Thyroid gland (tissue), 4 donors: ENCODE results near the gene NCAPG.

Source experiments
- CTCF ChIP-seq, 6 experiments: fragments of 200-600 bp in 3 of 6; fragments of 450-650 bp in 3 of 6; sonication (generic) in 3 of 6; IDR thresholded peaks; one replicate each; pipeline ENCODE4 v1.5.1; 2016 to 2019; ENCODE audit warnings: antibody characterized with exemption in 6 of 6, mild to moderate bottlenecking in 2 of 6, inconsistent platforms in 1 of 6, moderate library complexity in 1 of 6
- POLR2A ChIP-seq, 2 donors: fragments of 450-650 bp; IDR thresholded peaks; one replicate each; pipeline ENCODE4 v1.6.1; 2017; ENCODE audit warnings: antibody characterized with exemption in 2 of 2, mild to moderate bottlenecking in 2 of 2, moderate library complexity in 1 of 2

GRCh38 chr4:17854036-17854435 lies 43.3 kb downstream of the NCAPG start:
- TF ChIP-seq POLR2A (IDR thresholded peaks at IDR 0.05), result no peak
- TF ChIP-seq CTCF (IDR thresholded peaks at IDR 0.05), result no peak
